Prostate gland (tissue), 2 donors: ENCODE measurements around the gene NR3C1. TPM values are rescaled to one million over a fixed set of nuclear protein-coding genes. Genes with fewer than 3 reads are reported as not detected.

Experiments used
- DNase-seq: peaks from one replicate; pipeline ENCODE4 v3.0.0-alpha.2; 2019; ENCODE audit warnings: low spot score
- H3K27ac ChIP-seq, 2 donors: fragments of 200-600 bp; sonication (generic); 2 replicates each; pipeline ENCODE4 v1.5.1; 2017 to 2019
- H3K27me3 ChIP-seq: fragments of 200-600 bp; sonication (generic); replicated peaks from 2 replicates; pipeline ENCODE4 v1.5.1; 2019; ENCODE audit not compliant: insufficient read depth
- H3K36me3 ChIP-seq, 2 donors: fragments of 200-600 bp; sonication (generic); 1 replicate in 1 of 2; 2 replicates in 1 of 2; pipeline versions ENCODE4 v1.5.1 to v1.8.1; 2017 to 2019
- H3K4me1 ChIP-seq: fragments of 200-600 bp; sonication (generic); replicated peaks from 2 replicates; pipeline ENCODE4 v1.5.1; 2019
- H3K4me3 ChIP-seq, 2 donors: fragments of 200-600 bp; sonication (generic); 2 replicates each; pipeline ENCODE4 v1.5.1; 2017 to 2019
- H3K9me3 ChIP-seq: fragments of 200-600 bp; sonication (generic); 2 replicates; pipeline ENCODE4 v1.5.1; 2017
- CTCF ChIP-seq, 4 experiments: fragments of 200-600 bp in 2 of 4; fragments of 450-650 bp in 2 of 4; sonication (generic) in 2 of 4; IDR thresholded peaks; 1 replicate in 3 of 4; 2 replicates in 1 of 4; pipeline ENCODE4 v1.5.1; 2016 to 2019; ENCODE audit warnings: antibody characterized with exemption in 4 of 4, mild to moderate bottlenecking in 2 of 4, moderate library complexity in 2 of 4
- POLR2A ChIP-seq: fragments of 450-650 bp; IDR thresholded peaks from one replicate; pipeline ENCODE4 v1.6.1; 2016; ENCODE audit warnings: antibody characterized with exemption, mild to moderate bottlenecking
- POLR2AphosphoS5 ChIP-seq: sonication (generic); formaldehyde crosslinking; IDR thresholded peaks from one replicate; pipeline ENCODE4 v1.6.1; 2017; ENCODE audit warnings: antibody characterized with exemption
- WGBS: methylation state at CpG from one replicate; pipeline ENCODE4 v1.1.5; 2018; 5-methylcytosine and 5-hydroxymethylcytosine counted together
- intact Hi-C: fragments of 100-400 bp; cut with DNase I; formaldehyde crosslinking; loops from one replicate; pipeline ENCODE4 v1.14.2; 2022
- total RNA-seq, 2 donors: library from RNA; depleted of rRNA; stranded (reverse); fragments of >200 nt; gene quantifications; one replicate each; pipeline ENCODE4 v1.1.0, GENCODE V29; 2016

The NR3C1 gene
- total RNA-seq, 2 donors from 2014 or later, result 42.4 to 55.5 TPM

DNA sequence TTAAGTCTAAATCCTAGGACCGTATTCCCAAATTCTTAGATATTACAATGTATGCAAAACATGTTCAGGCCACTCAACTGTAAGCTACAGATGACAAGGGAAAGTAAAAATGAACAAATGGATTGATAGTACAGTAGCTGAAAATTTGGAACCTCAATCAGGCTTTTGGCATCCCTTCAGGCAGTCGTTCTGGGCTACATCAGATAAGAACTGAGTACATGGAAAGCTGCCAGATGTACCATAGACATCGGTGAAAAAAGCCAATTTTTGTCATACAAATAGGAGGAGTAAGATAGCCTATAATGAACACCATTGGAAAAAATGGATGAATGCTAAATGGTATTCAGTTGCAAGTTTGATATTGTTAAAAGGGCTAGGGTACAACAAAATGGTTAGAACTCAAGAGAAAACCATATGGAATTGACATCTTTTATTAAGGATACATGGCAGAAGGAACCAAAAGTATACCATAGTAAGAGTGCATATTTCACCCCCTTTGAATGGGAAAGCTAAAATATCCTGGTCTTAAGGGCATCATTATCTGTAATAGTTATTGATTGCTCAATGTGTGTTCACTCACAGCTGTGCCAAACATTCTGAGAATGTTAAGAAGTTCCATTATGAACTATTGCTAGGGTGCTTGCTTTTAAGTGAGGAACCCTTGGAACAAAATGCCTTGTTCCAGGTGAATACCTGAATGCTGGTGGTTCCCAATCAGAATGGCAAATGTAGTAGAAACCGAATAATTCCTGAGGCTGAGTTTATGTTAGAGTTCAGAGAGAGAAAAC lies 86.4 kb downstream of the NR3C1 start:
- Histone ChIP-seq H3K27me3 (no peaks in the 10 kb centered on the region), H3K36me3 (no peaks in the 10 kb centered on the region), H3K27ac (no peak overlapping the region), H3K9me3 (no peaks in the 10 kb centered on the region), H3K4me3 (no peak overlapping the region), H3K4me1 (no peaks in the 10 kb centered on the region)
- WGBS, result 27% methylated on average over 4 of the region's 4 CpGs
- intact Hi-C loops, result no loop called here
- no peak for DNase-seq
- TF ChIP-seq POLR2AphosphoS5, result no peak
- no peak for TF ChIP-seq POLR2A
- no peak for TF ChIP-seq CTCF (IDR thresholded peaks at IDR 0.05)

- H3K4me3 ChIP-seq, result no peak overlapping the region
- H3K27me3 ChIP-seq, result no peaks in the 10 kb centered on the region
- WGBS, result 94% methylated on average over 6 of the region's 6 CpGs
- no peak for DNase-seq
- TF ChIP-seq POLR2AphosphoS5, result no peak
- TF ChIP-seq CTCF (IDR thresholded peaks at IDR 0.05), result no peak
- TF ChIP-seq POLR2A, result no peak
- H3K36me3 ChIP-seq, result no peaks in the 10 kb centered on the region
- H3K9me3 ChIP-seq, result no peaks in the 10 kb centered on the region
- intact Hi-C loops, result no loop called here
- no peak overlapping the region for H3K27ac ChIP-seq
- no peaks in the 10 kb centered on the region for H3K4me1 ChIP-seq
Measured at GRCh38 chr5:143316337-143316736, 87.1 kb downstream of the NR3C1 start.

DNA sequence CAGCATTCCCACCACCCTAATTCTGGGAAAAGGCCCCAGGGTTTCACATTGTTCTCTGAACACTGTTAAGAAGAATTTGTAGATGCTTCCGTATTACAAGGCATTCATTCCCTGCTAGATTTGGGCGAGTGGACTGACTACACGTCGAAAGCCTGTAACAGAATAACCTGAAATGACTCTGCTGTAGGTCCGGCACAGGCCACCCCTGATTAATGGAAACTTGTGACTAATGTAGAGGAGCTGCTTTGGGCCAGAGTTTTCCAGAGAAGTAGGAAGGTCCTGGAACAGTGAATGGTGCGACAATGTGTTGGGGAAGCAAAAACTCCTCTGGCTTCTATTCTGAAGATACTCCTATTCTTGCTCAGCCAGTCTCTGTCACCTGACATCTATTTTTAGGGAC lies 87.6 kb downstream of the NR3C1 start:
- no peaks in the 10 kb centered on the region for H3K9me3 ChIP-seq
- no peak overlapping the region for H3K4me3 ChIP-seq
- intact Hi-C loops, result no loop called here
- no peak for TF ChIP-seq CTCF (IDR thresholded peaks at IDR 0.05)
- TF ChIP-seq POLR2A, result no peak
- TF ChIP-seq POLR2AphosphoS5, result no peak
- no peaks in the 10 kb centered on the region for H3K27me3 ChIP-seq
- no peaks in the 10 kb centered on the region for H3K36me3 ChIP-seq
- no peak for DNase-seq
- no peak overlapping the region for H3K27ac ChIP-seq
- 88% methylated on average over 6 of the region's 6 CpGs for WGBS
- no peaks in the 10 kb centered on the region for H3K4me1 ChIP-seq

- intact Hi-C loops, result no loop called here
- DNase-seq, result no peak
- H3K27ac ChIP-seq, result no peak overlapping the region
- 92% methylated on average over 3 of the region's 3 CpGs for WGBS
- no peaks in the 10 kb centered on the region for H3K36me3 ChIP-seq
- H3K9me3 ChIP-seq, result no peaks in the 10 kb centered on the region
- H3K4me3 ChIP-seq, result no peak overlapping the region
- H3K27me3 ChIP-seq, result no peaks in the 10 kb centered on the region
- no peaks in the 10 kb centered on the region for H3K4me1 ChIP-seq
- no peak for TF ChIP-seq POLR2AphosphoS5
- no peak for TF ChIP-seq CTCF (IDR thresholded peaks at IDR 0.05)
- no peak for TF ChIP-seq POLR2A
Measured at GRCh38 chr5:143315214-143315613, 88.3 kb downstream of the NR3C1 start.

DNA sequence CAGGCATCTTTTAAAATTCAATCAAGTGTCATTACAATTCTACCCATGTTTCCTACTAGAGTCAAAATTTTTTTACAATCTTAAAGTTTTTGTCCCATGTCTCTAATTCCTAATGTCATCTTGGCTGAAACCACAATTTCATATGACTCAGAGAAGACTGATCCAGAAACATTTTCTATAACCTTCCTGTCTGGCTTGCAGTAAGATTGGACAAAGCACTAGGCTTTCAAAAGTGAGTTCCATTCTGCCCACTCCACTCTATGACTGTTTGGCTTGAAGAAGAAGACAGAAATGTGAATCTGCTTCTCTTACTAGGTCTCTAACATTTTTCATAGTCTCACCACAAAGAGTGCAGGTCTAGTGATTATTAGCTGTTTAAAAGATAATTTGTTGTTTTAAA lies 88.8 kb downstream of the NR3C1 start:
- Histone ChIP-seq H3K4me1 (no peaks in the 10 kb centered on the region), H3K36me3 (no peaks in the 10 kb centered on the region), H3K27me3 (no peaks in the 10 kb centered on the region), H3K9me3 (no peaks in the 10 kb centered on the region), H3K27ac (no peak overlapping the region), H3K4me3 (no peak overlapping the region)
- no peak for TF ChIP-seq CTCF (IDR thresholded peaks at IDR 0.05)
- TF ChIP-seq POLR2A, result no peak
- TF ChIP-seq POLR2AphosphoS5, result no peak
- DNase-seq, result no peak
- intact Hi-C loops, result no loop called here
